SJSA1 (cell line): ENCODE results near the gene TRNAU1AP. TPM values are rescaled to one million over a fixed set of nuclear protein-coding genes. Genes with fewer than 3 reads are reported as not detected.
"Not testable (repeated sequence)": the region's sequence is repeated elsewhere in the genome, so short reads cannot be mapped to it uniquely, and the experiment has no call there.

Source experiments
- DNase-seq, 2 experiments: peaks; one replicate each; pipeline ENCODE4 v3.0.0-alpha.2; 2015 to 2020; ENCODE audit warnings: low spot score in 2 of 2, low read depth in 1 of 2
- H3K27ac ChIP-seq: fragments of 250-450 bp; sonication (Bioruptor Pico); 2 replicates; pipeline ENCODE4 v1.5.1; 2020; ENCODE audit warnings: mild to moderate bottlenecking, moderate library complexity
- H3K27me3 ChIP-seq: fragments of 250-450 bp; sonication (Bioruptor Pico); replicated peaks from 2 replicates; pipeline ENCODE4 v1.5.1; 2020; ENCODE audit warnings: mild to moderate bottlenecking, moderate library complexity
- H3K36me3 ChIP-seq: fragments of 250-450 bp; sonication (Bioruptor Pico); 2 replicates; pipeline ENCODE4 v1.5.1; 2020; ENCODE audit warnings: mild to moderate bottlenecking
- H3K4me1 ChIP-seq: fragments of 250-450 bp; sonication (Bioruptor Pico); replicated peaks from 2 replicates; pipeline ENCODE4 v1.6.1; 2021; ENCODE audit warnings: mild to moderate bottlenecking
- H3K4me3 ChIP-seq: fragments of 250-450 bp; sonication (Bioruptor Pico); 2 replicates; pipeline ENCODE4 v1.5.1; 2020; ENCODE audit warnings: mild to moderate bottlenecking
- H3K9me3 ChIP-seq: fragments of 250-450 bp; sonication (Bioruptor Pico); replicated peaks from 2 replicates; pipeline ENCODE4 v1.5.1; 2020; ENCODE audit warnings: mild to moderate bottlenecking
- total RNA-seq: library from RNA; depleted of rRNA; stranded (reverse); fragments of >200 nt; shearing (Covaris generic); gene quantifications from 2 replicates; pipeline ENCODE4 v1.2.3, GENCODE V29; 2014

Gene TRNAU1AP
- total RNA-seq, 1 experiment from 2014 or later, result 26.1 TPM

DNA sequence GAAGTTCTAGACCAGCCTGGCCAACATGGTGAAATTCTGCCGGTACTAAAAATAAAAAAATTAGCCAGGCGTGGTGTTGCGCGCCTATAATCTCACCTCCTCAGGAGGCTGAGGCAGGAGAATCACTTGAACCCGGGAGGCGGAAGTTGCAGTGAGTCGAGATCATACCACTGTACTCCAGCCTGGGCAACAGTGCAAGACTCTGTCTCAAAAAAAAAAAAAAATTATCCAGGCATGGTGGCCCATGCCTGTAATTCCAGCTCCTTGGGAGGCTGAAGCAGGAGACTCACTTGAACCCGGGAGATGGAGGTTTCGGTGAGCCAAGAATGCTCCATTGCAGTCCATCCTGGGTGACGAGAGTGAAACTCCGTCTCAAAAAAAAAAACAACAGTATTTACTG, 20.7 kb downstream of the TRNAU1AP start:
- Histone ChIP-seq H3K9me3 (no peaks in the 10 kb centered on the region), H3K36me3 (peaks cover 59% of the 10 kb centered on the region), H3K4me1 (no peaks in the 10 kb centered on the region), H3K4me3 (no peak overlapping the region), H3K27me3 (no peaks in the 10 kb centered on the region), H3K27ac (no peak overlapping the region)
- no peak for DNase-seq

DNA sequence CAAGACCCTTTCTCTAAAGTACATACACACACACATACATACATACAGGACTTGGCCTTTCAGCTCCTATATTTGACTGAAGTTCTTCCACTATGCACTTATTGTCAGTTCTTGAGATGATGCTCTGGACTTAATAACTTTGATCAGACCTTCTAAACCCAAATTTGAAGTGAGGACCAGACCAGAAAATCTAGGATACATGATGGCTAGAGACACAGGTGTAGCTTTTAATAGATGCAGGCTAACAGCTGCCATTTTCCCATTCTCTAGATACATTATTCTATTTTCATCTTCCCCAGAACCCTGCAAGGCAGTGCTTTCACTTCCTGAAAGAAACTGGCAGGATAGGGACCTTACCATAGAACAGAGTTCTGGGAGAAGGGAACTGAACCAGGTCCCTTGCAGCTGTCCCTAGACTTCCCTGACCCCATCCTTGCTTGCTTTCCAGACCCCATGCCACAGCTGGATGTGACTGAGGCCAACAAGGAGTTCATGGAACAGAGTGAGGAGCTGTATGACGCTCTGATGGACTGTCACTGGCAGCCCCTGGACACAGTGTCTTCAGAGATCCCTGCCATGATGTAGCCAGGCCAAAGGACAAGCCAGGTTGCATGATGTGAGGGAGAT, 24.3 kb downstream of the TRNAU1AP start:
- H3K4me3 ChIP-seq, result no peak overlapping the region
- H3K36me3 ChIP-seq, result peaks cover 59% of the 10 kb centered on the region
- no peak overlapping the region for H3K27ac ChIP-seq
- peaks cover 16% of the 10 kb centered on the region for H3K4me1 ChIP-seq
- no peaks in the 10 kb centered on the region for H3K9me3 ChIP-seq
- DNase-seq, result no peak
- H3K27me3 ChIP-seq, result no peaks in the 10 kb centered on the region

DNA sequence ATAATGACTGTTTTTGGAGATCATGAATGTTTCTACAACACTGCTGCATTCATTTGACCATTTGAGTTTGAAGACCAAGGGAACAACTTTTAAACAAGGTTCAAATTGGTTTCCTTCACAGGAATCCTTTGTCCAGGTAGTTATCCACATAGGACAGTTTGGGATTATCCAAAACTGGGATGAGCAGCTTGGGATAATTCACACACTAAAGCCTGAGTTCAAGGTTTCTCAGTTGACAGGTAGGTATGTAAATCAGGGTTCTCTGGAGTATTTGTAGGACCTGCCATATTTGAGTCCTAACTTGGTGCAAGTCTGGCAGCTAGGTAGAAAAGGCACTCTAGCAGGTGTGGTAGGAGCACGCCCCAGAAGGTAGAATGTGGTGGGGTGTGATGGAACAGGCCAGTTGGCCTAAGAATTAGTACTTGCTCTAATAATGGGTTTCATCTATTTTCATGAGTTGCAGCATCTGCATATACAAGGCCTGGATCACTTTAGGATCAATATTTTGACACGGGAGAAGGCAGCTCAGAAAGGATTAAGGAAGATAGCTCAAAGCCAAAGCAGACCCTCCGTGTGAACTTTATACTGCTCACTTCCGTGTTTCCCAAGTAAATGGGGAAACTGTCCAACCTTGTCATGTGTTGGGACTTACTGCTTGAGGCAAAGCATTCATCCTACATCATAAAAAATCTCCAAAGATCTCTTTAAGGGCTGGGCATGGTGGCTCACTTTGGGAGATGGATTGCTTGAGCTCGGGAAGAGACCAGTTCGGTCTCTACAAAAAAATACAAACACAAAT, 25.1 kb downstream of the TRNAU1AP start:
- Histone ChIP-seq H3K9me3 (no peaks in the 10 kb centered on the region), H3K4me3 (no peak overlapping the region), H3K4me1 (peaks cover 21% of the 10 kb centered on the region), H3K27me3 (no peaks in the 10 kb centered on the region), H3K36me3 (peaks cover 59% of the 10 kb centered on the region), H3K27ac (no peak overlapping the region)
- no peak for DNase-seq

DNA sequence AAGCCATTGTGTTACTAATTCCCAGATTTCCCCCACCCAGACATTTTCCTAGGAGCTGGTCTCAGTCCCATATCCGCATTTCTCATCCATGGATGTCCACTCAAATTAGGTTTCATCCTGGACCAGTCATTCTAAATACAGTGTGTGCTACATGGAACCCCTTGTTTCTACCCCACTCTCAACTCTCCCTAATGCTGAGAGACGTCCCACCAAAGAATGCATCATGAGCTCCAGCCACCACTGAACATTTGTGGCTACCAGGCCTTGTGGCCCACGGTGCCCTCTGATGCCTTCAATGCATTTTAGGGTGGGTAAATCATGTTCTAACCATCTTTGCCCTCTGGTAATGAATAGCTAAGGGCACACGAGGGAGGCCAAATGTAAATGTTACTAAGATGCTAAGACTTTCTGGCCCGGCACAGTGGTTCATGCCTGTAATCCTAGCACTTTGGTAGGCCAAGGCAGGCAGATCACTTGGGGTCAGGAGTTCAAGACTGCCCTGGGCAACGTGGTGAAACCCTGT, 25.9 kb downstream of the TRNAU1AP start:
- DNase-seq, result no peak
- H3K27ac ChIP-seq, result no peak overlapping the region
- no peak overlapping the region for H3K4me3 ChIP-seq
- peaks cover 56% of the 10 kb centered on the region for H3K36me3 ChIP-seq
- peaks cover 21% of the 10 kb centered on the region for H3K4me1 ChIP-seq
- no peaks in the 10 kb centered on the region for H3K9me3 ChIP-seq
- H3K27me3 ChIP-seq, result no peaks in the 10 kb centered on the region

DNA sequence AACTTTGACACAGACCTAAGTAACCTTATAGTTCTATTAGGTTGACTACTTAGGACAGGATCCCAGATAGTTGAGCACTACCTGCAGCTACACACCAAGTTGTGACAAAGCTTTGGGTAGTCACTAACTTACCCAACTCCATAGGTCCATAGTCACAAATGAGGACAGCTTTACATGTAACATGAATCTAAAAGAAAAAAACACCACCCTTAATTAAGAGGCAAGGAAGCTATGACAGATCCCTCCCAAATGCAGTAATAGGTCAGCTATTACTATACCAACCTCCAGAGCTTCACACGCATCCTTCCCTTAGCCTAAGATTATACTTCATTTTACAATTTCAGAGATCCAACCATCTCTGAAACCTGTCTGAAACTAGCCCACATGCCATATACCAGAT, 26.5 kb downstream of the TRNAU1AP start:
- H3K4me1 ChIP-seq, result peaks cover 21% of the 10 kb centered on the region
- DNase-seq, result no peak
- no peaks in the 10 kb centered on the region for H3K9me3 ChIP-seq
- peak overlapping the region; percentile 78; the same call in 1 of the 2 replicates for H3K4me3 ChIP-seq
- no peaks in the 10 kb centered on the region for H3K27me3 ChIP-seq
- H3K27ac ChIP-seq, result no peak overlapping the region
- peaks cover 56% of the 10 kb centered on the region for H3K36me3 ChIP-seq

DNA sequence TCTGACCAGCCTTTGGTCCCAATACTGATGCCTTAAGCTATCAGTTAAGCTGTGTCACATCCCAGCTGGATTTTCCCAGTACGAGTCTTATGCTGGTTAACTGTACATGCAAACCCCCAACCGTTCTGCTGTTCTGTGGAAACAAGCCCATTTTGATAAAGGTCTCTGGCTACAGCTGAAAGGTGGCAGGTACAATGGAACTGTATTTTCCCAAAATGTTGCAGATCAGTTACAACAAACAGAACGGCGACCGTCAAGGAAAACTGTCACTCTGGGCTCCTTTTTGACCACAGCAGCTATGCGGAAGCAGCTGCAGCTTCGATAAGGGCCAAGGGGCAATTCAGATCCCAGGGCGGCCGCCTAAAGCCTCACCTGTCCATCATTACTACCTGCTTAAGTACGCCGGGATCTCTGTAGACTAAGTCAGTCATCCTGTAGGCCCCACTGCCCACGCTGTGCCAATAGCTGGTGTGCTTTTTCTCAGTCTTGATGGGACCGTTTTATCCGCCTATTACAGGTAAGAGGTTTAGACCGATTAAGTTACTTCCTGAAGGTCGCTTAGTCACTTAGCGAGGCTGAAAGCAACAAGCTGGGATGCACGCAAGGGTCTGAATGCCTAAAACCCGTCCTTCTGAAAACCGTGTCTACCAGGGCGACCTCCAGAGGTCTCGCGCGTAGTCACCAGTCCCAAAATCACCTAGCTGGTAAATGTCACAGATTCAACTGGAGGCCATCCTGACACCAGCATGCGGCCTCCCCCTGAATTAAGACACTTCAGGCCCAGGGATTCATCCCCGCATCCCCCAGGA, 28.0 kb downstream of the TRNAU1AP start:
- H3K4me1 ChIP-seq, result peaks cover 21% of the 10 kb centered on the region
- peak overlapping the region; percentile 55 for H3K27ac ChIP-seq
- no peaks in the 10 kb centered on the region for H3K27me3 ChIP-seq
- H3K4me3 ChIP-seq, result peak overlapping the region; percentile 78
- peaks cover 56% of the 10 kb centered on the region for H3K36me3 ChIP-seq
- DNase-seq, result peak; percentile 43 to 51
- no peaks in the 10 kb centered on the region for H3K9me3 ChIP-seq

DNA sequence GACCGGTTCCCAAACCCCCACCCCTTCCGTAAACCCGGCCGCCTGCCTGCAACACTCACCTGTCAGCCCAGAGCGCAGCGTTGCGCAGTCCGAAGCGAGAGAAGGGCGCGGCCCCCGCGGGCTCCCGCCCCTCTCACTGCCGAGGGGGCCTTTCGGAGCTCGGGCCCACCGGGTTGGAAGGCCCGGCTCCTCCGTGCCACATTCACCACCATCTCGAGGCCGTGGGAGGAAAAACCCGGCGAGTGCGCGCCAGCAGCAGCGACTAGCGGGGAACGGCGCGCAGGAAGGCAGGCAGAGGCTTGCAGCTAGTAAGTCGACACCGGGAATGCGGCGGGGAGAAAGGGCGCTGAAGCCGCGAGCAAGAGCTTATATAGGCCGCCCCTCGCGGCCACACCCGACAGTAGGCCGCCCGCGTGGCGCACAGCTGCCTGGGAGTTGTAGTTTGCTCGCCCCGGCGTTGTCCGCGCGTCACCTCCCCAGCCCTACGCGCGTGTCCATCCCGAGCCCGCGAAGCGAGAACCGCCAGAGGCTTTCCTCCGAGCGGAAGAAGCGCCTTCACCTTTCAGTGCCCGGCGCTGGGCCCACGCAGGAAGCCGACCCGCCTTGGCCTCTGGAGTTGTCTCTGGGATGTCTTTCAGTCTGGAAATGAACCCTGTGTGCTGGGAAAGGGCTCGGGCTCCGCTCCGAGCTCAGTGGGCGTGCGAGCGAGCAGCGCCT, 28.8 kb downstream of the TRNAU1AP start:
- peaks cover 49% of the 10 kb centered on the region for H3K36me3 ChIP-seq
- peak overlapping the region; percentile 55 for H3K27ac ChIP-seq
- no peaks in the 10 kb centered on the region for H3K9me3 ChIP-seq
- peak; percentile 95 for DNase-seq
- H3K4me1 ChIP-seq, result peaks cover 21% of the 10 kb centered on the region
- peak overlapping the region; percentile 78 for H3K4me3 ChIP-seq
- no peaks in the 10 kb centered on the region for H3K27me3 ChIP-seq

DNA sequence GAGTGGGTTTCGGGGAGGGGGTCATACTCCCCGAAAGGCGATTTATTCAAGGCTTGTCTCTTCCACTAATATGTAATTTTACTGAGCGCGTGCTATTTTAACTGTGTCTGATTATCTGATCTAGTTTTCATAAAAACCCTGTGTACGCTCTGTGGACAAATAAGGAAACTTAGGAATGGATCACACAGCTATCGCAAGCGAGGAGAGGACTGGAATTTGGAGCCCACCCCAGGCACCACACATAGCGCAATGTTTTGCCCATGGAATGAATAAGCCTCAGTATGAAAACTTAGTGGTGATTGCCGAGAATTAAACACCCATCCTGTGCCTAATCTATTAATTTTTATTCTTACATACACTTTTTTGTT, 29.3 kb downstream of the TRNAU1AP start:
- Histone ChIP-seq H3K27me3 (no peaks in the 10 kb centered on the region), H3K27ac (peak overlapping the region; percentile 20), H3K4me3 (peak overlapping the region; percentile 78), H3K9me3 (no peaks in the 10 kb centered on the region), H3K36me3 (peaks cover 44% of the 10 kb centered on the region), H3K4me1 (peaks cover 21% of the 10 kb centered on the region)
- DNase-seq, result no peak

DNA sequence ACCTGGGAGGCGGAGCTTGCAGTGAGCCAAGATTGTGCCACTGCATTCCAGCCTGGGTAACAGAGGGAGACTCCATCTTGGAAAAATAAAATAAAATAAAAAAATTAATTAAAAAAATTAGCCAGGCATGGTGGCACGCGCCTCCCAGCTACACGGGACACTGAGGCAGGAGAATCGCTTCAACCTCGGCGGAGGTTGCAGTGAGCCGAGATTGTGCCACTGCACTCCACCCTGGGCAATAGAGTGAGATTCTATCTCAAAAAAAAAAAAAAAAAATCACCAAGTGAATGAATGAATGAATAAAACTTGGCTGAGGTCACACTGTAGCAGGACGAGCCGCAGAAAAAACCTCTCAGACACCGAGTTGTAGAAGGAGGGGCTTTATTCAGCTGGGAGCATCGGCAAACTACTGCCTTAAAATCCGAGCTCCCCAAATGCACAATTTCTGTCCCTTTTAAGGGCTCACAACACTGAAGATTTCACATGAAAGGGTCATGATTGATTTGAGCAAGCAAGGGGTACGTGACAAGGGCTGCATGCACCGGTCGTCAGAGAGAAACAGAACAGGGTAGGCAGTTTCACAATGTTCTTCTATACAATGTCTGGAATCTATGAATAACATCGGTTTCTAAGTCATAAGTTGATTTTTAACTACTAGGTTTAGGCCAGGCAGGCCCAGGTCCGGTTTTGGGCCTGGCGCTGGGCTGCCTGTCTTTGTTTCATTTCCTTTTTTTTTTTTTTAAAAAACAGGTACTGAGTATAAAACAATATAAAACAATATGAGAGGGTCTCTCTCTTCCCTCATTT, 33.9 kb downstream of the TRNAU1AP start:
- not testable (repeated sequence) for H3K27ac ChIP-seq, H3K9me3 ChIP-seq

DNA sequence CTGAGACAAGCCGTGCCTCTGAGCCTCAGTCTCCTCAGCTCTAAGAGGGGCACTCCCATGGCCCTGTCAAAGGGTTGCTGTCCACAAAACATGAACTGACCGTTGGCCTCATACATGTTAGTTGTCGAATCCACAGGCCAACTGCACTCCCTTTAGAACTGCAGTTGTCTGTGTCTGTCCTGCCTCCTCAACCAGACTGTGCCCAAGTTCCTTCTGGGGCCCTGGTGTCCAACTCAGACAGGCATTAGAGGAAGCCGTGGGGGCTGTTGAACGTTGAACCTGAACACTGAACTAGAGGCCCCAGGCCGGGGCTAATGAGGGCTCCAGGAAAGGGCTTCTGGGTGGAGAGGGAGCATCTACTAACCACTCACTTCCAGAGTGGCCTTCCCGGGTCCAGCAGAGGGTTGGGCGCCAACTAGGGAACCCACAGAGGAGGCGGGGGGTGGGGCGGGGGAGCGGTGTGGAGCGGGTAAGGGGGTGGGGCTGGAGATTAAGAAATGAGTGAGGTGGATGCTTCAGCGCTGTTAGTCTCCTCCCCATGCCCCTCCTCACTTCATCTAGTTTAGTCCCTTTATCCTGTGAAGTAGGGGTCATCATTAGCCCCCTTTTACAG, 38.9 kb downstream of the TRNAU1AP start, which contains the start of gene RAB42:
RAB42 (plus strand) TSS at position 558 of the 613 bp plus-strand sequence. CDS start 247 bp downstream, outside the sequence.
- peak; percentile 19 to 58 for DNase-seq
- Histone ChIP-seq H3K27ac (no peak within 1 kb of the TSS), H3K9me3 (no peaks in the 10 kb centered on the region)

More for the DNA sequence above, 33.9 kb downstream of the TRNAU1AP start:
- H3K27me3 ChIP-seq, DNase-seq, H3K4me3 ChIP-seq, H3K36me3 ChIP-seq: not testable (repeated sequence)
- H3K4me1 ChIP-seq, result peaks cover 12% of the 10 kb centered on the region

DNA sequence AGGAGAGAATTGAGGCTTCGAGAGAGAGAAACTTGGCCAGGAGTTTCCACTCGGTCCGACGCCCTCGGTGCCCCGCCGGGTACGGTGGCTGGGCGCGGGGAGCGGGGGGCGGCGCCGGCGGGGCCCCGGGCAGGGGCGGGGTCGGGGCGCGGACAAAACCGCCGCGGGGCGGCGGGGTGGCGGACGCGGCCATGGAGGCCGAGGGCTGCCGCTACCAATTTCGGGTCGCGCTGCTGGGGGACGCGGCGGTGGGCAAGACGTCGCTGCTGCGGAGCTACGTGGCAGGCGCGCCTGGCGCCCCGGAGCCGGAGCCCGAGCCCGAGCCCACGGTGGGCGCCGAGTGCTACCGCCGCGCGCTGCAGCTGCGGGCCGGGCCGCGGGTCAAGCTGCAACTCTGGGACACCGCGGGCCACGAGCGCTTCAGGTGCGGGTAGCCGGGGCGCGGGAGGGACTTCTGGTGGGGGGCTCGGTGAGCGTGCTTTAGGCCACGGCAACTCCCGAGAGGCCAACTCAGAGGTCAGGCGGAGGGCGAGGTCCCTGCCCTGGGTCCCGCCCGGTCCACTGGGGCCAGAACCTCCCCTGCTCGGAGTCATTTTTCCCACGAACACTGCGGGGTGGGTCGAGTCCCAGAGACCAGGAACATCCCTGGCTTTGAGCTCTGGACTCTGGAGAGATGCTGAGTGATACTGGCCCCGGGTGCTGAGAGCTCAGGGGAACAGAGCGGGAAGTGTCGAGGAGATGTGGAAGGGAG, 39.6 kb downstream of the TRNAU1AP start:
- H3K36me3 ChIP-seq, result no peaks in the 10 kb centered on the region
- H3K4me3 ChIP-seq, result peak overlapping the region; percentile 56
- H3K4me1 ChIP-seq, result peaks cover 11% of the 10 kb centered on the region
- H3K27me3 ChIP-seq, result no peaks in the 10 kb centered on the region
- no peak for DNase-seq
- no peaks in the 10 kb centered on the region for H3K9me3 ChIP-seq
- no peak overlapping the region for H3K27ac ChIP-seq

More for the DNA sequence above, 38.9 kb downstream of the TRNAU1AP start, which contains the start of gene RAB42:
- Histone ChIP-seq H3K4me3 (peak within 1 kb of the TSS; percentile 56), H3K4me1 (peaks cover 11% of the 10 kb centered on the region), H3K36me3 (no peaks in the 10 kb centered on the region), H3K27me3 (no peaks in the 10 kb centered on the region)

DNA sequence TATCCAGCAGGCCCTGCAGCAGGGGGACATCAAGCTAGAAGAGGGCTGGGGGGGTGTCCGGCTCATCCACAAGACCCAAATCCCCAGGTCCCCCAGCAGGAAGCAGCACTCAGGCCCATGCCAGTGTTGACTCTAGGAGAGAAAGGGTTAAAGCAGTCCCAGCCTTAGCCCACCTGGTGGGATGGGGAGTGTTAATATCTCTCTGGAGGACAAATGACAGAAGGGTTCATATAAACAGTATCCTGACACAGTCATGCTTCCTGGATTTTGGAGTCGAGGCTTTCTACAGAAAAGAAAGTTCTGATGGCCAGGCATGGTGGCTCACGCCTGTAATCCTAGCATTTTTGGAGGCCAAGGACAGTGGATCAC, 41.1 kb downstream of the TRNAU1AP start:
- DNase-seq, H3K36me3 ChIP-seq, H3K9me3 ChIP-seq, H3K27ac ChIP-seq, H3K4me3 ChIP-seq, H3K27me3 ChIP-seq: not testable (repeated sequence)
- H3K4me1 ChIP-seq, result peaks cover 11% of the 10 kb centered on the region
